ENCODE measurements around the gene SPATA24.

SPATA24 gene

GRCh38 chr5:139426203-139426885 is 22.5 kb upstream of the SPATA24 start:
- in situ Hi-C loops (cut with MboI; ENCODE audit: low sequenced_read_pairs, unreplicated experiment), result no loop called here
- no peak for DNase-seq (ENCODE audit: low spot score)
- no peak for TF ChIP-seq CTCF (IDR thresholded peaks at IDR 0.05; ENCODE audit: borderline replicate concordance, control extremely low read depth, extremely low read depth, insufficient read depth, missing control alignments)

GRCh38 chr5:139425497-139425896 is 21.6 kb upstream of the SPATA24 start:
- no peak for DNase-seq (ENCODE audit: low spot score)
- in situ Hi-C loops (cut with MboI; ENCODE audit: low sequenced_read_pairs, unreplicated experiment), result no loop called here
- TF ChIP-seq CTCF (IDR thresholded peaks at IDR 0.05; ENCODE audit: borderline replicate concordance, control extremely low read depth, extremely low read depth, insufficient read depth, missing control alignments), result no peak

GRCh38 chr5:139422307-139422893 is 18.5 kb upstream of the SPATA24 start:
- DNase-seq (ENCODE audit: low spot score), result peak; percentile 86
- TF ChIP-seq CTCF (IDR thresholded peaks at IDR 0.05; ENCODE audit: borderline replicate concordance, control extremely low read depth, extremely low read depth, insufficient read depth, missing control alignments), result peak; percentile 67
- in situ Hi-C loops (cut with MboI; ENCODE audit: low sequenced_read_pairs, unreplicated experiment), result loop anchor here (5.0 to 25.0 kb wide), 2 partner anchors 95 to 340 kb away; no protein-coding TSS in a partner anchor

- no peak for TF ChIP-seq CTCF (IDR thresholded peaks at IDR 0.05; ENCODE audit: borderline replicate concordance, control extremely low read depth, extremely low read depth, insufficient read depth, missing control alignments)
- DNase-seq (ENCODE audit: low spot score), result no peak
- in situ Hi-C loops (cut with MboI; ENCODE audit: low sequenced_read_pairs, unreplicated experiment), result loop anchor here (5.0 to 25.0 kb wide), 2 partner anchors 98 to 343 kb away; no protein-coding TSS in a partner anchor
Measured at GRCh38 chr5:139419226-139420192, 15.6 kb upstream of the SPATA24 start.

- in situ Hi-C loops (cut with MboI; ENCODE audit: low sequenced_read_pairs, unreplicated experiment), result loop anchor here (25.0 kb wide), 1 partner anchor 344 kb away; no protein-coding TSS in a partner anchor
- TF ChIP-seq CTCF (IDR thresholded peaks at IDR 0.05; ENCODE audit: borderline replicate concordance, control extremely low read depth, extremely low read depth, insufficient read depth, missing control alignments), result no peak
- no peak for DNase-seq (ENCODE audit: low spot score)
Measured at GRCh38 chr5:139418793-139419192, 14.9 kb upstream of the SPATA24 start.

- in situ Hi-C loops (cut with MboI; ENCODE audit: low sequenced_read_pairs, unreplicated experiment), result loop anchor here (25.0 kb wide), 1 partner anchor 345 kb away; no protein-coding TSS in a partner anchor
- no peak for TF ChIP-seq CTCF (IDR thresholded peaks at IDR 0.05; ENCODE audit: borderline replicate concordance, control extremely low read depth, extremely low read depth, insufficient read depth, missing control alignments)
- DNase-seq (ENCODE audit: low spot score), result no peak
Measured at GRCh38 chr5:139417214-139417613, 13.3 kb upstream of the SPATA24 start.
